ENCODE measurements around the gene MAP3K4.

Gene MAP3K4

DNA sequence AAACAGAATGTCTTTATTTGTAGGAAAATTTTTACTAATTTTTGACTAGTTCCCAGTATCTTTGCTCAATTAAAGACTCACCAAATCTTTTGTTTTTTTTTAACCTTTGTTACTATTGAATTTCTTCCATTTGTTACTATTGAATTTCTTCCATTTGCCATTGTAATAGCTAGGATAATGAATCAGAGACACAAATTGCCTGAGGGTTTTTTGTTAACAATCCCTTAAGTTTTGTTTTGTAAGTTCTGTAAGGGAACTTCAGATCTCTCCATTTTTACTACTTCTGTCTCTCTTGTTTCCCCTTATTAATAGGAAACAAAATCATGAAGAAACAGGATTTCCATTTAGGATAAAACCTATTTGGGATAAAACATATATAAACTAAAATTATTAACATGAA lies 104.3 kb downstream of the MAP3K4 start:
- TF ChIP-seq POLR2AphosphoS5 (IDR thresholded peaks at IDR 0.05; ENCODE audit: low read depth, low read length) (no peak), TAF1 (IDR thresholded peaks at IDR 0.05; ENCODE audit: borderline replicate concordance, low read depth, low read length) (no peak), POLR2A (IDR thresholded peaks at IDR 0.05; ENCODE audit: low read depth, low read length) (no peak)
- DNase-seq (ENCODE audit: insufficient read length), result no peak
- no peak for FAIRE-seq

DNA sequence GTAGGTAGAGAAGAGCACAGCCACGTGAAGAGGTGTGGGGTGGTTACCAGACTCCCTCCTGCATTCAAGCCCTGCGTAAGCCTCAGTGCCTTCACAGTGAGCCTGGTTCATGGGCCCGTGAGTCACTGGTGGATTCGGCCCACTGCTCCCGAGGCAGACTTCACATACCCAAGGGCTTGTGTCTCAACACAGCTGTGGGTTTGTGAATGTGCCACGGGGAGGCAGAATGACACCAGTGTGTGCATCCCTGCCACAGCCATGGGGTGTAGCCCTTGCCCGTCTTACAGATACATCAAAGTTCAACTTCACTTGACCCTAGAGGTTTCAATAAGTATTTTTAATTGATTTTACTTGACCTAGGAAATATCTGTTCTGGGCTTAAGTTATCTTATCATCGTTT lies 108.5 kb downstream of the MAP3K4 start:
- FAIRE-seq, result no peak
- TF ChIP-seq TAF1 (IDR thresholded peaks at IDR 0.05; ENCODE audit: borderline replicate concordance, low read depth, low read length) (no peak), POLR2AphosphoS5 (IDR thresholded peaks at IDR 0.05; ENCODE audit: low read depth, low read length) (no peak), POLR2A (IDR thresholded peaks at IDR 0.05; ENCODE audit: low read depth, low read length) (no peak)
- DNase-seq (ENCODE audit: insufficient read length), result no peak

DNA sequence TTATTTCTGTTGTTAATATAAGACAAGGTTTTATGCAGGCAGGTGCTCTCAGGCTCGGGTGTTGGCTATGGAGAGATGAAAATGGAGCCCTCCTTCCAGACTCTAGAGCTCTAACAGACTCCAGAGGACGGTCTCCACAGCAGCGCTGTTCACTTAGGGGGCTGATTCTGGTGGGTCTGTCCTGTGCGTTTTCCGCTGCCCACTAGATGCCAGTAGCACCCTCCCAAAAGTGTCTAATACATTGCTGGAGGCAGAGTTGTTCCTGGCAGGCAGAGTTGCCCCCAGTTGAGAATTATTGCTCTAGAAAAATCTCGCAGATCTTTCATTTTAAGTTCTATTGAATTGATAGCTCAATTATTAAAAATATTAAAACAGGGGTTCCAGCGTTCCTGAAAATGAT lies 109.9 kb downstream of the MAP3K4 start:
- FAIRE-seq, result no peak
- TF ChIP-seq POLR2A (IDR thresholded peaks at IDR 0.05; ENCODE audit: low read depth, low read length), result no peak
- TF ChIP-seq POLR2AphosphoS5 (IDR thresholded peaks at IDR 0.05; ENCODE audit: low read depth, low read length), result no peak
- TF ChIP-seq TAF1 (IDR thresholded peaks at IDR 0.05; ENCODE audit: borderline replicate concordance, low read depth, low read length), result no peak
- no peak for DNase-seq (ENCODE audit: insufficient read length)

DNA sequence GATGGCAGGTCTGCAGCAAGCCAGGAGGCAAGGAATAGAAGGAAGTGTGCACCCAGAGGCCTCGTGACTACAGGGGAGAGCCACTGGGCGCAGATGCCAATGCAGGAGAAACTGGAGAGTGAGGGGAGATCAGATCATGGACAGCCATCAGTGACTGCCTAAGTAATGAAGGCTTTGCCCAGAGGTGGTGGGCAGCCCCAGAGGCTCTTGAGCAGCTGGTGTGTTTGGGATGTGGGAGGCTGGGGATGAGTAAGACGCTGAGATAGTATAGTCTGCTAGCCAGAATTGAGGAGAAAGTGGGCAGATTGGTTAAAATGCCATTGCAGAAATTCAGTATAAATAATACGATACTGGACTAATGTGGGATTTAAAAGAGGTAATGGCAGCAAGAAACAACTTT lies 111.9 kb downstream of the MAP3K4 start:
- DNase-seq (ENCODE audit: insufficient read length) (no peak), FAIRE-seq (no peak)
- TF ChIP-seq TAF1 (IDR thresholded peaks at IDR 0.05; ENCODE audit: borderline replicate concordance, low read depth, low read length), result no peak
- TF ChIP-seq POLR2A (IDR thresholded peaks at IDR 0.05; ENCODE audit: low read depth, low read length), result no peak
- TF ChIP-seq POLR2AphosphoS5 (IDR thresholded peaks at IDR 0.05; ENCODE audit: low read depth, low read length), result no peak

DNA sequence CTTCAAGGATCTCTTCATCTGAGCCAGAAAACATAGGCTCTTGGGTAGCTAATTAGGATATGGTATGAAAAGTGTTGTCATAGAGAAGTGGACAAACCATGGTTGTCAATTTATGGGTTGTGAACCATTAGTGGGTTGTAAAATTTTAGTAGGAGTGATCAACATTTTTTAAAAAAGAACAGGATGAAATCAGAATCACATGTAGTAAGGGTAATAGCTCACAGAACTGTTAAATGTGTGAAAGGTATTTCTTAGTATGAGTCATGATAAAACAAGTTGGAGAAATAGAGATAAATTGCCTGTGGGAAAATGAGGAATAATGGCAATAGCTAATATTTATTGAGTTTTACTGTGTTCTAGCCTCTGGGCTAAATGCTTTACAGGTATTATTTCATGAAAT lies 113.4 kb downstream of the MAP3K4 start:
- DNase-seq (ENCODE audit: insufficient read length) (no peak), FAIRE-seq (no peak)
- TF ChIP-seq POLR2A (IDR thresholded peaks at IDR 0.05; ENCODE audit: low read depth, low read length) (no peak), POLR2AphosphoS5 (IDR thresholded peaks at IDR 0.05; ENCODE audit: low read depth, low read length) (no peak), TAF1 (IDR thresholded peaks at IDR 0.05; ENCODE audit: borderline replicate concordance, low read depth, low read length) (no peak)

DNA sequence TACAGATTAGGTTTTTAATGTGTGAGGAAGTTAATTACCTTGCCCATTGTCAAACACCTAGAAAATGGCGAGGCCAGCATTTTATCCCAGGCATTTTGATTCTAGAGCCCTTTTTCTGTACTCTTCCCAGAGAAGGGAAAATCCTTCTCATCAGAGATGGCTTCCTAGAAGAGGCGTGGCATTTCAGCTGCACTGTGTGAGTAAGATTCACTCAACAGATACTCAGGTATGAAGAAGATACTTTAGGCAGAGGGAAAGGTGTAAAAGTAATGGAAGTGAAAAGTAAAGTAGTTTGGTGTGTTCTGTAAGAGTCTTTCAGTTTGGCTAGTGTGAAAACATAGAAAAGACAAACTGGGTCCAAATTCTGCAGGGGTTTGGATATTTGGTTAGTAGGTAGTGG lies 113.8 kb downstream of the MAP3K4 start:
- no peak for FAIRE-seq
- TF ChIP-seq TAF1 (IDR thresholded peaks at IDR 0.05; ENCODE audit: borderline replicate concordance, low read depth, low read length) (no peak), POLR2A (IDR thresholded peaks at IDR 0.05; ENCODE audit: low read depth, low read length) (no peak), POLR2AphosphoS5 (IDR thresholded peaks at IDR 0.05; ENCODE audit: low read depth, low read length) (no peak)
- no peak for DNase-seq (ENCODE audit: insufficient read length)

DNA sequence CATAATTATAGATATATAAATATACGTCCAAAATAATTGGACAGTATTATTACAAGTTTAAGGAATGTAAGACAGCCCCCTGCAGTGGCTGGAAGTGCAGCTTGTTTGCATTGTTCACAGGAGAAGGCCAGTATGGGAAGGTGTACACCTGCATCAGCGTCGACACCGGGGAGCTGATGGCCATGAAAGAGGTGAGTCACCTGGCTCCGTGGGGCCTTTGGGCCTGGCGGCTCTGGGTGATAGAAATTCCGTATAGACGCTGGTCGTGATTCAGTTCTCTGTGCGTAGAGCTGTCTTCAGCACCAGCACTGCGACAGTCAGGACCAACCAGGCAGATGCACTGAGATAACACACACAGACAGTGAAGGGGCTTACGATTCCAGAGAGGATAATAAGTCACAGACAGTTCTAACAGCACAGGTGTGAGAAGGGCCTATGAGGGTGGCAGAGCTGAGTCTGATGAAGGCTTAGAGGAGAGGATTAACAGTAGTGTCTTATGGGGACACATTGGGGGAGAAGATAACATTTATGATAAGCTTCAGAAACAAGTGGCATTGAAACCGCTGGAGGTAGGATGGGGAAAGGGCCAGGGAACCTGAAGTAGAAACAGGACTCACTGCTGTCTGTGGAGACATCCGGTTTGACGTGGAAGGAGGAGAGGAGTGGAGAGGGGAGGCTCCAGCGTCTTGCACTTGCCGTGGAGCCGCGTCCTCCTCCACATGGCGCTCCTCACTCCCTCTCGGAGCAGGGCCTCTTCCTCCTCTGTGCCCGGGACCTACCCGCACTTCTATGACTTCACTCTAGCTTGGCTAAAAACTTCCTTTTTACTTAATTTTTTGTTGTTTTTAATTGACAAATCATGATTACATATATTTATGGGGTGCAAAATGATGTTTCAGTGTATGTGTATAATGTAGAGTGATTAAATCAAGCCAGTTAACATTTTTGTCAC lies 116.5 kb downstream of the MAP3K4 start:
- TF ChIP-seq TAF1 (IDR thresholded peaks at IDR 0.05; ENCODE audit: borderline replicate concordance, low read depth, low read length) (no peak), POLR2AphosphoS5 (IDR thresholded peaks at IDR 0.05; ENCODE audit: low read depth, low read length) (no peak), POLR2A (IDR thresholded peaks at IDR 0.05; ENCODE audit: low read depth, low read length) (no peak)
- FAIRE-seq (no peak), DNase-seq (ENCODE audit: insufficient read length) (no peak)

DNA sequence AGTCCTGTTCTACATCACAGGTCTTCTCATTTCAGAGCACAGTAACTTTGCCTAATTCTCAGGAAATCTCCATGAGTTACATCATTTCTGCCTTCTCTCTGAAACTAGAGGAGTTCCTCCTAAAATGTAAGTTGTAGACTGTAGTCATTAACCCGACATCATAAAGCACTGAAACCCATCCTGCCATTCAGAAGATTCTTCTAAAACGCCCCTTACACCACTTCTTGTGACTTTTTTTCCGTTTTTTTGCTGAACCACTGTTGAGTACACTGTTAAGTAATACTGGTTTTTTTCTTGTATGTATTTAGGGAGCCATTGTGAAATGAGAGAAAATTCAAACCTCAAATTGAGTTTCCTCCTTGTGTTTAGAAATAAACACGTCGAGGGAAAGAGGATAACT lies 117.3 kb downstream of the MAP3K4 start:
- DNase-seq (ENCODE audit: insufficient read length), result no peak
- no peak for FAIRE-seq
- TF ChIP-seq TAF1 (IDR thresholded peaks at IDR 0.05; ENCODE audit: borderline replicate concordance, low read depth, low read length), result no peak
- TF ChIP-seq POLR2AphosphoS5 (IDR thresholded peaks at IDR 0.05; ENCODE audit: low read depth, low read length), result no peak
- TF ChIP-seq POLR2A (IDR thresholded peaks at IDR 0.05; ENCODE audit: low read depth, low read length), result no peak

DNA sequence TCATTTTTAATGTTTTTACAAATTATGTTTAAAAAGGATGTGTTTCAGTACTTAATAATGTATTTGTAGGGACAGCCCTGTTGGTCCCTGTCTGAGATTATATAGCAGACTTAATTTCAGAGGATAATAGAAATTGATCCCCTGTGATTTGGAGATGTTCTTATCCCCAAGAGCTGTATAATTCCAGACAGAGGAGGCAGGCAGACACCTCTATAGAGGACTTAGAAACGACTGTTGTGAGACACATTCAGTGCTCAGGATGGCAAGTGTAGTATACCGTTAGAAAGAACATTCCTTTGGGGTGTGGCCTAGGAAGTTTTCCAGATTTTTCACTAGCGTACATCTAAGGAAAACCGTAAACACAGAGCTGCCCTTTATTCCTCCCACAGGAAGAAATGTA lies 117.8 kb downstream of the MAP3K4 start:
- TF ChIP-seq POLR2AphosphoS5 (IDR thresholded peaks at IDR 0.05; ENCODE audit: low read depth, low read length) (no peak), POLR2A (IDR thresholded peaks at IDR 0.05; ENCODE audit: low read depth, low read length) (no peak), TAF1 (IDR thresholded peaks at IDR 0.05; ENCODE audit: borderline replicate concordance, low read depth, low read length) (no peak)
- DNase-seq (ENCODE audit: insufficient read length) (no peak), FAIRE-seq (no peak)

DNA sequence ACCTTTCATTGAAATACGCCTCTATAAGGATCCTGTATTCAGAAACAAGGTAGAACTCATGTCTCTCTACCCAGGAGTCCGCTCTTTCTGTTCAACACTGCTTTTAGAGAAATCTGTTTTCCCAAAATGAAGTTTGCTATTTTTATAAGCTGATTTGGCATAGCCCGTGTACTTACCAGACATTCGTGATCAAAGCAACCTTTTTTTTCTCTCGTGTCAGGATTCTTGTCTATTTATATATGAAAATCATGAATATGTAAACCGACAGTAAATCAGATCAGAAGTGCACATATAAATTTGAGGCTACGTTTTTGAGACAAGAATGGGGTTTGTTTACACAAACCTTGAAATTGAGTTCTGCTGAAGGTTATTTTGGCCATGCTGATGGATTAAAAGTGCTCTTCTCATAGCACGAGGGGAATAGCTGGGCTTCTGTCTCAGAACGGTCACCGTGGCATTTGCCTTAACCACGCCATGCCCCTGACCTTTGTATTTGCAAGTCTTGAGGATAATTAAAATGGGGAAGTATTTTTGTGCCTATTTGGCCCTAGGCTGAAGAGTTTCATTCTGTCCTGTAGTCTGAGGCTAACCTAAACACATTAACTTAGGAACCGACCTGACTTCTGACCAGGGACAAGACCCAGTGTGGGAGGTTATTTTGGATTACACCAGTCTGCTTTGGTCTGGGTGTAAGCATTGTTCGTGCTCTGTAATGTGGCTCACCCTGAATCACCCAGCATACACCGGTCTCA lies 118.6 kb downstream of the MAP3K4 start:
- FAIRE-seq (no peak), DNase-seq (ENCODE audit: insufficient read length) (no peak)
- TF ChIP-seq TAF1 (IDR thresholded peaks at IDR 0.05; ENCODE audit: borderline replicate concordance, low read depth, low read length) (no peak), POLR2AphosphoS5 (IDR thresholded peaks at IDR 0.05; ENCODE audit: low read depth, low read length) (no peak), POLR2A (IDR thresholded peaks at IDR 0.05; ENCODE audit: low read depth, low read length) (no peak)

DNA sequence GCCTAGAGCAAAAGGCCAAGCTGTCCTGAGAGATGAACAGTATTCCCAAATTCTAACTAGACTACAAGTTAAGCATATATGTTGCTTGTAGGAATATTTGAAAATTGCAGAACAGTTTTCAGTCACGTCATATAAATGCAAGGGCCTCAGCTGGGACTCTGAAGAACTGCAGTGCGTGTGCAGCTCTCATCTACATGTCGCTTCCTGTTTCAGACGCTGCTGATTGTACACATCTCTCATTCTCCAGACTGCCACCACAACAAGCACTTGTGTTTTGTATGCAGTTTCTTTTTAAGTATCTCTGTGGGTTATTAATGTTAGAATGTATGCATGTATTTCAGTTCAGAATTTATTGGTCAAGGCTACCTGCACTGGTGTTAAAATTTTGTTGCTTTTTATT lies 119.7 kb downstream of the MAP3K4 start:
- no peak for FAIRE-seq

More for the DNA sequence above, 119.7 kb downstream of the MAP3K4 start:
- DNase-seq (ENCODE audit: insufficient read length), result no peak
- no peak for TF ChIP-seq TAF1 (IDR thresholded peaks at IDR 0.05; ENCODE audit: borderline replicate concordance, low read depth, low read length)
- TF ChIP-seq POLR2A (IDR thresholded peaks at IDR 0.05; ENCODE audit: low read depth, low read length), result no peak
- no peak for TF ChIP-seq POLR2AphosphoS5 (IDR thresholded peaks at IDR 0.05; ENCODE audit: low read depth, low read length)

Data from GM12892 (cell line).